Measurements from ENCODE around the gene IGFBP2. TPM values are rescaled to one million over a fixed set of nuclear protein-coding genes. Genes with fewer than 3 reads are reported as not detected.

The IGFBP2 gene
- total and polyA plus RNA-seq, 2 experiments from 2014 or later: 163 to 338 TPM

DNA sequence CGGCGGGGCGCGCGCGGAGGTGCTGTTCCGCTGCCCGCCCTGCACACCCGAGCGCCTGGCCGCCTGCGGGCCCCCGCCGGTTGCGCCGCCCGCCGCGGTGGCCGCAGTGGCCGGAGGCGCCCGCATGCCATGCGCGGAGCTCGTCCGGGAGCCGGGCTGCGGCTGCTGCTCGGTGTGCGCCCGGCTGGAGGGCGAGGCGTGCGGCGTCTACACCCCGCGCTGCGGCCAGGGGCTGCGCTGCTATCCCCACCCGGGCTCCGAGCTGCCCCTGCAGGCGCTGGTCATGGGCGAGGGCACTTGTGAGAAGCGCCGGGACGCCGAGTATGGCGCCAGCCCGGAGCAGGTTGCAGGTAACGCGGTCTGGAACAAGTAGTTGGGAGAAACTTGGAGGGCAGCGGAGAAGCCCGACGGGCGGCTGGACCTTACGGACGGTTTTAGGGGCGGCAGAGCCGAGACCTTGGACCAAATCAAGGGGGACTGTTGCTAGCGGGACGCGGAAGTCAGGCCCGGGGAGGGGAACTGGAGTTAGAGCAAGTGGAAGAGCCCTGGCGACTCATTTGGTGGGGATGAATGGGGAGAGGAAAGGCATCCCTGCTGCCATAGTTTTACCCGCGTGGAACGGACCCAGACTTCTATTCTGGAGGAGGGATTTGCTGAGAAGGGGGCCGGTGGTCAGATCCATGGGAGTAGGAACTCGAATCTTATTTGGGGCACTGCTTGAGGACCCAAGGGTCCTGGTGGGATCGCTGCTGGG is 573 bp downstream of the IGFBP2 start:
- TF ChIP-seq EZH2phosphoT487 (IDR thresholded peaks at IDR 0.05; ENCODE audit: low read depth, severe bottlenecking, unreplicated experiment): no peak
- TF ChIP-seq EZH2 (IDR thresholded peaks at IDR 0.05; ENCODE audit: borderline replicate concordance): no peak
- TF ChIP-seq, protein P1, sequence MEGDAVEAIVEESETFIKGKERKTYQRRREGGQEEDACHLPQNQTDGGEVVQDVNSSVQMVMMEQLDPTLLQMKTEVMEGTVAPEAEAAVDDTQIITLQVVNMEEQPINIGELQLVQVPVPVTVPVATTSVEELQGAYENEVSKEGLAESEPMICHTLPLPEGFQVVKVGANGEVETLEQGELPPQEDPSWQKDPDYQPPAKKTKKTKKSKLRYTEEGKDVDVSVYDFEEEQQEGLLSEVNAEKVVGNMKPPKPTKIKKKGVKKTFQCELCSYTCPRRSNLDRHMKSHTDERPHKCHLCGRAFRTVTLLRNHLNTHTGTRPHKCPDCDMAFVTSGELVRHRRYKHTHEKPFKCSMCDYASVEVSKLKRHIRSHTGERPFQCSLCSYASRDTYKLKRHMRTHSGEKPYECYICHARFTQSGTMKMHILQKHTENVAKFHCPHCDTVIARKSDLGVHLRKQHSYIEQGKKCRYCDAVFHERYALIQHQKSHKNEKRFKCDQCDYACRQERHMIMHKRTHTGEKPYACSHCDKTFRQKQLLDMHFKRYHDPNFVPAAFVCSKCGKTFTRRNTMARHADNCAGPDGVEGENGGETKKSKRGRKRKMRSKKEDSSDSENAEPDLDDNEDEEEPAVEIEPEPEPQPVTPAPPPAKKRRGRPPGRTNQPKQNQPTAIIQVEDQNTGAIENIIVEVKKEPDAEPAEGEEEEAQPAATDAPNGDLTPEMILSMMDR (IDR thresholded peaks at IDR 0.05; ENCODE audit: poor library complexity): no peak
- H3K9me3 ChIP-seq (ENCODE audit: low read depth): no peaks in the 10 kb centered on the region
- peaks cover 20% of the 10 kb centered on the region for H3K27me3 ChIP-seq
- no peaks in the 10 kb centered on the region for H3K9me2 ChIP-seq (replicated peaks; ENCODE audit: insufficient read depth)
- 1% methylated on average over 55 of the region's 71 CpGs for whole genome bisulfite sequencing (ENCODE audit: low lambda C conversion rate, missing lambda C conversion rate)
- no peak for DNase-seq (ENCODE audit: low spot score)
- peaks cover 35% of the 10 kb centered on the region for H3K79me2 ChIP-seq
- peak overlapping the region; percentile 78 for H3K4me3 ChIP-seq
- H4K20me1 ChIP-seq (ENCODE audit: insufficient read depth, poor library complexity, severe bottlenecking): no peaks in the 10 kb centered on the region
- H3K27ac ChIP-seq: peak overlapping the region; percentile 89
- peak overlapping the region; percentile 75 for H2AFZ ChIP-seq
- peaks cover 31% of the 10 kb centered on the region for H3K4me1 ChIP-seq (ENCODE audit: insufficient read depth)
- H3K4me2 ChIP-seq: peak overlapping the region; percentile 93
- H3K36me3 ChIP-seq (replicated peaks; ENCODE audit: insufficient read depth, low read depth): no peaks in the 10 kb centered on the region

DNA sequence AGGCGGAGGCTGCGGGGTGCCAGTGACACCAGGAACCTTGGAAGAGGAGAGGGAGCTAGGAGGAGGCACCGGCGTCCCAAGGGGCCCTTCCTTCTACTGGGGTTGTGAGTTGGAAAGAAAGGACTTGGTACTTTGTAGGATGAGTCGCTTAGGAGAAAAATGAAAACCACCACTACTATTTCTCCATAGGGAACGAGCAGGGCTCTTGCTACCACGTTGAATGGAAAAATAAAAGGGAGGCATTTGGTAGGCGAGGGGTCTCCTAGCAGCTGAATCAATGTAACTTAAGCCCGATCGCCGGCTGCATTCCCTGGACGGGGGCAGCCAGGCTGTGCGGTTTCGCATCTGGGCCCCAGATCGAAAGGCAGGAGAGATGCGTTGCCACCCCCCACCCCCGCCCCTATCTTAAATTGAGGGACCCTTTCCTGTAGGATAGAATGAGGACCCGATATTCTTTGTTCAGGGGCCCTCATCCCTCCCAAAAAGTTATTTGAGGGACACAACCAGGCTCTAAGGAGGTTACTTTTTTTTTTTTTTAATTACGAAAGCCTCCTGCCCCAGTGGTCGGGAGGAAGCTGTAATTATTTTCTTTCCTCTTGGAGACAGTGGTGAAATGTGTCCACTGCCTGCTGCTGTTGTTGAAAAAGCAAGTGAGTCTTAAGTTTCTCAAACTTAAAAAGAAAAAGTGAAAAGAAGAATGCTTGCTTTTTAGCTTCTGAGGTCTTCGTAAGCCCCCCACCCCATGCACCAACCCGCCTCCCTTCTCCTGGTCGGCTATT is 1.3 kb downstream of the IGFBP2 start:
- Histone ChIP-seq H3K4me3 (peak overlapping the region; percentile 78), H3K36me3 (replicated peaks; ENCODE audit: insufficient read depth, low read depth) (no peaks in the 10 kb centered on the region), H2AFZ (peak overlapping the region; percentile 75), H3K79me2 (peaks cover 41% of the 10 kb centered on the region), H3K9me3 (ENCODE audit: low read depth) (no peaks in the 10 kb centered on the region), H3K27ac (peak overlapping the region; percentile 89), H3K4me2 (peak overlapping the region; percentile 93), H3K4me1 (ENCODE audit: insufficient read depth) (peaks cover 31% of the 10 kb centered on the region), H3K27me3 (peaks cover 20% of the 10 kb centered on the region), H3K9me2 (replicated peaks; ENCODE audit: insufficient read depth) (no peaks in the 10 kb centered on the region), H4K20me1 (ENCODE audit: insufficient read depth, poor library complexity, severe bottlenecking) (no peaks in the 10 kb centered on the region)
- TF ChIP-seq EZH2 (IDR thresholded peaks at IDR 0.05; ENCODE audit: borderline replicate concordance): no peak
- no peak for TF ChIP-seq EZH2phosphoT487 (IDR thresholded peaks at IDR 0.05; ENCODE audit: low read depth, severe bottlenecking, unreplicated experiment)
- TF ChIP-seq, protein P1 (IDR thresholded peaks at IDR 0.05; ENCODE audit: poor library complexity): no peak
- no peak for DNase-seq (ENCODE audit: low spot score)
- 11% methylated on average over 22 of the region's 23 CpGs for WGBS (ENCODE audit: low lambda C conversion rate, missing lambda C conversion rate)

DNA sequence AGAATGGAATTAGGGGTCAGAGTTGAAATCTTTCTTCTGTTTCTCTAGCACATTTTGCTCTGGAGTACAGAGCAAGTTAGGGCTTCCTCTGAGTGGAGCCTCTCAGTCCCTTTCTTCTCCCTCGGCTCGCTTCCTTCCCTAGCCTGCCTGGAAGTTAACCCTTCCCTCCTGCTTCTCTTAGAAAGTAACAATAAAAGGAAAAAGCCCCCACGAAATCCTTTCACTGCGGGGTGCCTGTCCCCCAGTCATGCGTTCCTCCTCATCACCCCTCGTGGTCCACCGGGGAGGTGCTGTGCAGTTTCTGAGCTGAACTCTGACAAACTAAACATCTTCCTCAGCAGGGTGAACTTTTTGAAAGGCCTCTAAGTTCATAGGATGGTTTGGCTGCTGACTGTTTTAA is 2.0 kb downstream of the IGFBP2 start:
- Histone ChIP-seq H3K4me1 (ENCODE audit: insufficient read depth) (peaks cover 31% of the 10 kb centered on the region), H3K9me3 (ENCODE audit: low read depth) (no peaks in the 10 kb centered on the region), H3K27ac (peak overlapping the region; percentile 89), H3K27me3 (peaks cover 20% of the 10 kb centered on the region), H3K4me3 (peak overlapping the region; percentile 78), H3K36me3 (replicated peaks; ENCODE audit: insufficient read depth, low read depth) (no peaks in the 10 kb centered on the region), H3K4me2 (peak overlapping the region; percentile 93), H4K20me1 (ENCODE audit: insufficient read depth, poor library complexity, severe bottlenecking) (no peaks in the 10 kb centered on the region), H2AFZ (no peak overlapping the region), H3K79me2 (peaks cover 47% of the 10 kb centered on the region), H3K9me2 (replicated peaks; ENCODE audit: insufficient read depth) (no peaks in the 10 kb centered on the region)
- 22% methylated on average over 7 of the region's 7 CpGs for WGBS (ENCODE audit: low lambda C conversion rate, missing lambda C conversion rate)
- no peak for DNase-seq (ENCODE audit: low spot score)
- TF ChIP-seq, protein P1 (IDR thresholded peaks at IDR 0.05; ENCODE audit: poor library complexity): no peak
- TF ChIP-seq EZH2phosphoT487 (IDR thresholded peaks at IDR 0.05; ENCODE audit: low read depth, severe bottlenecking, unreplicated experiment) (no peak), EZH2 (IDR thresholded peaks at IDR 0.05; ENCODE audit: borderline replicate concordance) (no peak)
